Hepatocyte (in vitro differentiated cells): ENCODE measurements around the gene PRPSAP2.

Experiments
- EZH2 ChIP-seq: fragments of 200-600 bp; sonication (generic); IDR thresholded peaks from 2 replicates; pipeline ENCODE4 v1.6.1; 2016; ENCODE audit warnings: antibody characterized with exemption, mild to moderate bottlenecking, borderline replicate concordance
- EZH2phosphoT487 ChIP-seq: fragments of 200-600 bp; sonication (generic); IDR thresholded peaks from one replicate; pipeline ENCODE4 v1.6.1; 2018; ENCODE audit warnings: antibody characterized with exemption, mild to moderate bottlenecking, low read depth, moderate library complexity; ENCODE audit not compliant: unreplicated experiment, severe bottlenecking
- TF ChIP-seq, protein P1 (sequence below): fragments of 200-600 bp; sonication (generic); IDR thresholded peaks from 2 replicates; pipeline ENCODE4 v1.5.1; 2016; ENCODE audit warnings: antibody characterized with exemption, mild to moderate bottlenecking; ENCODE audit not compliant: poor library complexity

DNA sequence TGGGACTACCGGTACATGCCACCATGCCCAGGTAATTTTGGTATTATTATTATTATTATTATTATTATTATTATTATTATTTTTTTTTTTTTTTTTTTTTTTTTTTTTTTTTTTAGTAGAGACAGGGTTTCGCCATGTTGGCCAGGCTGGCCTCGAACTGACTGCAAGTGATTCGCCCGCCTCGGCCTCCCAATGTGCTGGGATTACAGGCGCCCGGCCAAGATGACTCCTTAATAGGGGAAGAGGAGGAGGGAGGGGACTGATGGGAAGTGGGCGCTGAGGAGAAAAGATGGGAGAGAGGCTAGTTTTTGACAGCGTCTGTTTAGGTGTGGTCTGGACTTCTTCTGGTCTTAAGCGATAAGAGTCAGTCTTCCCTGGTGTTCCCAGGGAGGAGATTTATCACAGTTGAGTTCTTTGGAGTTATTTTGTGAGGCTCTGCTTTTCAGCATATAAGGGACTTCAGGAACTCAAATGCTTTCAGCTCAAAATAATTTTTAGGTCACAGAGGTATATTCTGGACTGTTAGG lies 59.6 kb downstream of the PRPSAP2 start:
- TF ChIP-seq, protein P1, sequence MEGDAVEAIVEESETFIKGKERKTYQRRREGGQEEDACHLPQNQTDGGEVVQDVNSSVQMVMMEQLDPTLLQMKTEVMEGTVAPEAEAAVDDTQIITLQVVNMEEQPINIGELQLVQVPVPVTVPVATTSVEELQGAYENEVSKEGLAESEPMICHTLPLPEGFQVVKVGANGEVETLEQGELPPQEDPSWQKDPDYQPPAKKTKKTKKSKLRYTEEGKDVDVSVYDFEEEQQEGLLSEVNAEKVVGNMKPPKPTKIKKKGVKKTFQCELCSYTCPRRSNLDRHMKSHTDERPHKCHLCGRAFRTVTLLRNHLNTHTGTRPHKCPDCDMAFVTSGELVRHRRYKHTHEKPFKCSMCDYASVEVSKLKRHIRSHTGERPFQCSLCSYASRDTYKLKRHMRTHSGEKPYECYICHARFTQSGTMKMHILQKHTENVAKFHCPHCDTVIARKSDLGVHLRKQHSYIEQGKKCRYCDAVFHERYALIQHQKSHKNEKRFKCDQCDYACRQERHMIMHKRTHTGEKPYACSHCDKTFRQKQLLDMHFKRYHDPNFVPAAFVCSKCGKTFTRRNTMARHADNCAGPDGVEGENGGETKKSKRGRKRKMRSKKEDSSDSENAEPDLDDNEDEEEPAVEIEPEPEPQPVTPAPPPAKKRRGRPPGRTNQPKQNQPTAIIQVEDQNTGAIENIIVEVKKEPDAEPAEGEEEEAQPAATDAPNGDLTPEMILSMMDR, result no peak
- TF ChIP-seq EZH2 (no peak), EZH2phosphoT487 (no peak)
